IMR-90 (cell line): ENCODE data around the gene OSBP2. TPM values are rescaled to one million over a fixed set of nuclear protein-coding genes. Genes with fewer than 3 reads are reported as not detected.
A peak's percentile ranks its signal among the peaks of the same experiment; 100 is the strongest.

Source experiments
- ATAC-seq: fragments of 200-7000 bp; cut with Tn5 transposase; 2 replicates; pipeline ENCODE4 v1.9.1; 2020; ENCODE audit warnings: low read depth, mild to moderate bottlenecking, moderate library complexity
- BruUV-seq: library from RNA; stranded (reverse); fragments of 400-500 nt; replicated peaks from 2 replicates; lab custom pipeline; 2021; lab: Mats Ljungman, UMichigan
- CTCF ChIA-PET: fragments of 300-600 bp; formaldehyde crosslinking; extraction: SDS; loops from one replicate; lab custom pipeline; 2021; ENCODE audit warnings: antibody characterized with exemption; lab: Yijun Ruan, JAX
- POLR2A ChIA-PET: fragments of 300-600 bp; sonication (Branson Sonifier 250); formaldehyde crosslinking; loops from one replicate; lab custom pipeline; 2022; ENCODE audit warnings: antibody characterized with exemption; ENCODE audit not compliant: unreplicated experiment; lab: Charles Lee
- DNase-seq: peaks from one replicate; pipeline ENCODE4 v3.0.0; 2013
- H2AFZ ChIP-seq: replicated peaks from 2 replicates; pipeline ENCODE3; 2013; ENCODE audit warnings: low read length, mild to moderate bottlenecking; ENCODE audit not compliant: poor library complexity
- H2AK5ac ChIP-seq: 2 replicates; pipeline ENCODE4 v1.6.1; 2013; ENCODE audit warnings: low read depth, low read length, inconsistent platforms
- H2AK9ac ChIP-seq: replicated peaks from 2 replicates; pipeline ENCODE3; 2013; ENCODE audit warnings: mild to moderate bottlenecking, low read depth, low read length, moderate library complexity; ENCODE audit not compliant: poor library complexity
- H2BK120ac ChIP-seq: 2 replicates; pipeline ENCODE4 v1.6.1; 2013; ENCODE audit warnings: low read depth, low read length, inconsistent platforms
- H2BK15ac ChIP-seq: 3 replicates; pipeline ENCODE4 v1.6.1; 2013; ENCODE audit warnings: low read depth, low read length, inconsistent platforms
- H2BK20ac ChIP-seq: 2 replicates; pipeline ENCODE4 v1.6.1; 2013; ENCODE audit warnings: low read depth, mild to moderate bottlenecking, inconsistent platforms, low read length, moderate library complexity
- H2BK5ac ChIP-seq: 2 replicates; pipeline ENCODE4 v1.6.1; 2013; ENCODE audit warnings: mild to moderate bottlenecking, low read depth, low read length, inconsistent platforms; ENCODE audit not compliant: poor library complexity, severe bottlenecking
- H3K14ac ChIP-seq: replicated peaks from 2 replicates; pipeline ENCODE4 v1.6.1; 2013; ENCODE audit warnings: low read depth, low read length, inconsistent platforms
- H3K18ac ChIP-seq: 2 replicates; pipeline ENCODE4 v1.6.1; 2013; ENCODE audit warnings: low read depth, low read length, control low read depth
- H3K23ac ChIP-seq: 2 replicates; pipeline ENCODE4 v1.6.1; 2013; ENCODE audit warnings: low read depth, low read length, inconsistent platforms
- H3K27ac ChIP-seq: 2 replicates; pipeline ENCODE4 v1.5.1; 2013; ENCODE audit warnings: mild to moderate bottlenecking, control low read depth, low read length; ENCODE audit not compliant: insufficient read depth
- H3K27me3 ChIP-seq: 2 replicates; pipeline ENCODE4 v1.6.1; 2013; ENCODE audit warnings: low read length; ENCODE audit not compliant: control insufficient read depth, insufficient read depth
- H3K36me3 ChIP-seq: 2 replicates; pipeline ENCODE4 v1.6.1; 2013; ENCODE audit warnings: low read length, mixed read lengths; ENCODE audit not compliant: control insufficient read depth, insufficient read depth
- H3K4ac ChIP-seq: 2 replicates; pipeline ENCODE4 v1.6.1; 2013; ENCODE audit warnings: low read depth, low read length, inconsistent platforms
- H3K4me1 ChIP-seq: 2 replicates; pipeline ENCODE4 v1.6.1; 2013; ENCODE audit warnings: low read length, mixed read lengths; ENCODE audit not compliant: control insufficient read depth, insufficient read depth
- H3K4me2 ChIP-seq: 2 replicates; pipeline ENCODE4 v1.6.1; 2013; ENCODE audit warnings: low read depth, mild to moderate bottlenecking, control low read depth, low read length, moderate library complexity
- H3K4me3 ChIP-seq: 2 replicates; pipeline ENCODE4 v1.5.1; 2013; ENCODE audit warnings: low read depth, mild to moderate bottlenecking, control low read depth, low read length, moderate library complexity; ENCODE audit not compliant: insufficient read depth
- H3K56ac ChIP-seq: 2 replicates; pipeline ENCODE4 v1.6.1; 2013; ENCODE audit warnings: low read length, inconsistent platforms; ENCODE audit not compliant: insufficient read depth; ENCODE audit errors: extremely low read depth
- H3K79me1 ChIP-seq, 2 experiments: 2 replicates each; pipeline ENCODE4 v1.6.1; 2013; ENCODE audit warnings: low read length in 2 of 2, inconsistent platforms in 1 of 2, low read depth in 1 of 2
- H3K9ac ChIP-seq: 2 replicates; pipeline ENCODE4 v1.6.1; 2013; ENCODE audit warnings: low read depth, low read length, control low read depth
- H3K9me1 ChIP-seq: 2 replicates; pipeline ENCODE4 v1.6.1; 2013; ENCODE audit warnings: low read length, inconsistent platforms; ENCODE audit not compliant: insufficient read depth
- H3K9me3 ChIP-seq: 2 replicates; pipeline ENCODE4 v1.6.1; 2013; ENCODE audit warnings: low read length; ENCODE audit not compliant: control insufficient read depth, insufficient read depth
- H4K20me1 ChIP-seq: 2 replicates; pipeline ENCODE4 v1.6.1; 2013; ENCODE audit warnings: low read length, inconsistent platforms; ENCODE audit not compliant: insufficient read depth
- H4K5ac ChIP-seq: 2 replicates; pipeline ENCODE4 v1.6.1; 2013; ENCODE audit warnings: mild to moderate bottlenecking, low read depth, low read length, control low read depth
- H4K8ac ChIP-seq, 2 experiments: 2 replicates each; pipeline ENCODE4 v1.6.1; 2013; ENCODE audit warnings: low read depth in 2 of 2, low read length in 2 of 2, control low read depth in 1 of 2, inconsistent platforms in 1 of 2
- H4K91ac ChIP-seq: 2 replicates; pipeline ENCODE4 v1.6.1; 2013; ENCODE audit warnings: low read depth, low read length, inconsistent platforms; ENCODE audit not compliant: insufficient read depth
- BHLHE40 ChIP-seq: fragments of 150-350 bp; IDR thresholded peaks from 2 replicates; pipeline ENCODE4 v1.6.1; 2016; ENCODE audit warnings: mild to moderate bottlenecking, low read depth, low read length
- CHD1 ChIP-seq: IDR thresholded peaks from 2 replicates; pipeline ENCODE4 v1.6.1; 2012; ENCODE audit warnings: low read depth, low read length, improper control_type of control experiment
- MAFK ChIP-seq: IDR thresholded peaks from 2 replicates; pipeline ENCODE4 v1.6.1; 2012; ENCODE audit warnings: low read depth, low read length, improper control_type of control experiment
- POLR2A ChIP-seq: IDR thresholded peaks from 2 replicates; pipeline ENCODE4 v1.6.1; 2012; ENCODE audit warnings: mild to moderate bottlenecking, low read depth, low read length
- RAD21 ChIP-seq: IDR thresholded peaks from 2 replicates; pipeline ENCODE4 v1.6.1; 2012; ENCODE audit warnings: low read length, improper control_type of control experiment
- RCOR1 ChIP-seq: IDR thresholded peaks from 2 replicates; pipeline ENCODE4 v1.6.1; 2012; ENCODE audit warnings: mild to moderate bottlenecking, low read length, improper control_type of control experiment; ENCODE audit not compliant: insufficient replicate concordance
- RFX5 ChIP-seq: IDR thresholded peaks from 2 replicates; pipeline ENCODE4 v1.8.0; 2012; ENCODE audit warnings: low read depth, mild to moderate bottlenecking, low read length, moderate library complexity
- WGBS, 2 experiments: methylation state at CpG; one replicate each; pipeline versions ENCODE4 v1.1.5 to v1.1.7; 2013; ENCODE audit warnings: missing lambda C conversion rate in 2 of 2; ENCODE audit not compliant: insufficient read length in 1 of 2; ENCODE audit errors: extremely low coverage in 2 of 2; 5-methylcytosine and 5-hydroxymethylcytosine counted together
- dilution Hi-C: fragments of 300-500 bp; cut with HindIII; formaldehyde crosslinking; loops from one replicate; pipeline ENCODE4 v1.14.3; 2018; ENCODE audit warnings: low sequenced_read_pairs; ENCODE audit not compliant: unreplicated experiment
- in situ Hi-C: fragments of 300-500 bp; cut with MboI; formaldehyde crosslinking; loops from 3 replicates; pipeline ENCODE4 v1.14.3; 2019; ENCODE audit warnings: low sequenced_read_pairs, inconsistent platforms, mixed read lengths
- intact Hi-C: fragments of 100-400 bp; cut with micrococcal nuclease; formaldehyde crosslinking; loops from 2 replicates; pipeline ENCODE4 v1.10.0; 2022
- polyA plus RNA-seq, 3 experiments: library from polyadenylated mRNA; depleted of rRNA; stranded (reverse); fragments of >200 nt; gene quantifications; 2 replicates each; pipeline ENCODE4 v1.2.3, GENCODE V29; 2012; ENCODE audit warnings: low replicate concordance in 1 of 3
- total RNA-seq: library from RNA; depleted of rRNA; stranded (reverse); fragments of >200 nt; gene quantifications from 2 replicates; pipeline ENCODE4 v1.2.3, GENCODE V29; 2012

Gene OSBP2
- total and polyA plus RNA-seq, 2 of the 4 experiments (the other 2 are of a cell fraction) = 1.8 to 2.2 TPM

GRCh38 chr22:30822216-30823014 lies 127.7 kb downstream of the OSBP2 start:
- Histone ChIP-seq H3K4me3 (peak overlapping the region; percentile 62), H2AK9ac (no peak overlapping the region), H3K56ac (no peak overlapping the region), H2BK15ac (no peak overlapping the region), H4K5ac (no peak overlapping the region), H4K8ac (no peak overlapping the region), H3K9me1 (no peaks in the 10 kb centered on the region; the same call in 1 of the 2 replicates), H3K23ac (no peak overlapping the region), H3K79me1 (no peaks in the 10 kb centered on the region), H3K18ac (no peak overlapping the region), H2BK5ac (no peak overlapping the region), H3K27ac (no peak overlapping the region), H3K14ac (no peak overlapping the region), H3K4me1 (no peaks in the 10 kb centered on the region; the same call in 1 of the 2 replicates), H3K4me2 (peak overlapping the region; percentile 83), H3K36me3 (no peaks in the 10 kb centered on the region), H2AFZ (peak overlapping the region; percentile 74), H2BK20ac (no peak overlapping the region), H3K27me3 (peaks cover 49% of the 10 kb centered on the region), H4K91ac (no peak overlapping the region), H2AK5ac (no peak overlapping the region), H2BK120ac (no peak overlapping the region), H3K9ac (no peak overlapping the region; the same call in 1 of the 2 replicates), H4K20me1 (no peaks in the 10 kb centered on the region), H3K9me3 (no peaks in the 10 kb centered on the region), H3K4ac (no peak overlapping the region)
- no peak for DNase-seq
- no peak for TF ChIP-seq MAFK
- TF ChIP-seq RFX5 = no peak
- TF ChIP-seq RAD21 = no peak
- TF ChIP-seq BHLHE40 = no peak
- TF ChIP-seq POLR2A = no peak
- no peak for TF ChIP-seq RCOR1
- TF ChIP-seq CHD1 = no peak
- WGBS, 2 experiments = 4% methylated on average over 37 of the region's 87 CpGs; no CpG with 5 or more reads in 1 of the 2 experiments
- intact Hi-C loops = no loop called here
- ChIA-PET POLR2A (no interaction called here), CTCF (no interaction called here)
- BruUV-seq = no TSS peak
- in situ Hi-C loops = no loop called here
- dilution Hi-C loops = no loop called here
- ATAC-seq = peak; percentile 86
